GM18505 (cell line): ENCODE measurements around the gene TNN.
"Not testable (repeated sequence)": the region's sequence is repeated elsewhere in the genome, so short reads cannot be mapped to it uniquely, and the experiment has no call there.

Source experiments
- ATAC-seq: cut with Tn5 transposase; IDR thresholded peaks from one replicate; pipeline ENCODE4 v1.9.1; 2021; ENCODE audit not compliant: unreplicated experiment
- POLR2A ChIP-seq: IDR thresholded peaks from 4 replicates; pipeline ENCODE4 v1.6.1; 2011; ENCODE audit warnings: borderline replicate concordance; ENCODE audit not compliant: insufficient read depth, insufficient read length; ENCODE audit errors: extremely low read depth

TNN gene

GRCh38 chr1:175067362-175068106, at the start of gene TNN:
TSS of gene TNN (plus strand) at chr1:175067833. CDS start at chr1:175077419, 9,586 bp downstream.
- ATAC-seq, result no peak
- no peak for TF ChIP-seq POLR2A

- TF ChIP-seq POLR2A, result no peak
- ATAC-seq, result no peak
Measured at GRCh38 chr1:175019524-175019923, 48.1 kb upstream of the TNN start.

GRCh38 chr1:175023043-175023921, 44.4 kb upstream of the TNN start, which contains the start of gene MRPS14:
TSS of gene MRPS14 (minus strand) at chr1:175023425. CDS start at chr1:175023408, 17 bp downstream.
- ATAC-seq, result peak; percentile 89

GRCh38 chr1:175023922-175024242, 43.8 kb upstream of the TNN start:
- ATAC-seq, result not testable (repeated sequence)

More at GRCh38 chr1:175023043-175023921, 44.4 kb upstream of the TNN start, which contains the start of gene MRPS14:
- peak; percentile 94 for TF ChIP-seq POLR2A

GRCh38 chr1:175024773-175025172, 42.9 kb upstream of the TNN start:
- no peak for TF ChIP-seq POLR2A
- no peak for ATAC-seq

GRCh38 chr1:175033953-175034352, 33.7 kb upstream of the TNN start:
- ATAC-seq, result no peak
- no peak for TF ChIP-seq POLR2A

GRCh38 chr1:175034775-175035174, 32.9 kb upstream of the TNN start:
- TF ChIP-seq POLR2A, result no peak
- no peak for ATAC-seq

GRCh38 chr1:175035865-175036264, 31.8 kb upstream of the TNN start:
- TF ChIP-seq POLR2A, result no peak
- ATAC-seq, result no peak

GRCh38 chr1:175036476-175036875, 31.2 kb upstream of the TNN start:
- TF ChIP-seq POLR2A, result no peak
- no peak for ATAC-seq

- TF ChIP-seq POLR2A, result no peak
- no peak for ATAC-seq
Measured at GRCh38 chr1:175037416-175037815, 30.2 kb upstream of the TNN start.

GRCh38 chr1:175040324-175040879, 27.2 kb upstream of the TNN start:
- TF ChIP-seq POLR2A, result no peak
- ATAC-seq, result no peak

GRCh38 chr1:175042650-175043049, 25.0 kb upstream of the TNN start:
- no peak for ATAC-seq
- TF ChIP-seq POLR2A, result no peak

GRCh38 chr1:175043824-175044223, 23.8 kb upstream of the TNN start:
- TF ChIP-seq POLR2A, result no peak
- no peak for ATAC-seq

GRCh38 chr1:175044591-175044990, 23.0 kb upstream of the TNN start:
- ATAC-seq, result not testable (repeated sequence)
